Breast epithelium (tissue), 3 donors: ENCODE results near the gene APRT.

Experiments used
- CTCF ChIP-seq, 3 donors: fragments of 450-650 bp; IDR thresholded peaks; one replicate each; pipeline ENCODE4 v1.5.1; 2016 to 2017; ENCODE audit warnings: antibody characterized with exemption in 3 of 3, mild to moderate bottlenecking in 3 of 3, moderate library complexity in 3 of 3
- POLR2A ChIP-seq: fragments of 450-650 bp; IDR thresholded peaks from one replicate; pipeline ENCODE4 v1.6.1; 2016; ENCODE audit warnings: antibody characterized with exemption, mild to moderate bottlenecking, moderate library complexity
- POLR2AphosphoS5 ChIP-seq, 3 donors: sonication (generic); formaldehyde crosslinking; IDR thresholded peaks; one replicate each; pipeline ENCODE4 v1.6.1; 2017; ENCODE audit warnings: antibody characterized with exemption in 3 of 3

GRCh38 chr16:88854306-88855111, 42.8 kb upstream of the APRT start:
- TF ChIP-seq POLR2A, result no peak
- TF ChIP-seq CTCF (IDR thresholded peaks at IDR 0.05), result no peak
- no peak for TF ChIP-seq POLR2AphosphoS5 (IDR thresholded peaks at IDR 0.05)
